Thoracic aorta (tissue), 2 donors: Measurements from ENCODE around the gene ALOX5. TPM values are rescaled to one million over a fixed set of nuclear protein-coding genes. Genes with fewer than 3 reads are reported as not detected.

Experiments used
- ATAC-seq: fragments of 150-250 bp; one replicate; pipeline ENCODE4 v1.8.0; 2017; ENCODE audit warnings: low read depth; ENCODE audit not compliant: insufficient number of reproducible peaks, low FRiP score
- DNase-seq: peaks from one replicate; pipeline ENCODE4 v3.0.0-alpha.2; 2020; ENCODE audit warnings: low spot score
- H3K27ac ChIP-seq, 2 donors: fragments of 200-600 bp; sonication (generic); 1 replicate in 1 of 2; 2 replicates in 1 of 2; pipeline ENCODE4 v1.5.1; 2016; ENCODE audit warnings: mild to moderate bottlenecking in 2 of 2, moderate library complexity in 2 of 2
- H3K27me3 ChIP-seq: fragments of 200-600 bp; sonication (generic); replicated peaks from 2 replicates; pipeline ENCODE4 v1.6.0; 2016; ENCODE audit warnings: mild to moderate bottlenecking; ENCODE audit not compliant: insufficient read depth
- H3K36me3 ChIP-seq: fragments of 200-600 bp; sonication (generic); one replicate; pipeline ENCODE4 v1.5.1; 2016
- H3K4me1 ChIP-seq, 2 donors: fragments of 200-600 bp; sonication (generic); 1 replicate in 1 of 2; 2 replicates in 1 of 2; pipeline versions ENCODE4 v1.5.1 to v1.6.0; 2016; ENCODE audit warnings: low read depth in 2 of 2, mild to moderate bottlenecking in 1 of 2; ENCODE audit not compliant: control insufficient read depth in 1 of 2
- H3K4me3 ChIP-seq: fragments of 200-600 bp; sonication (generic); 2 replicates; pipeline ENCODE4 v1.5.1; 2016; ENCODE audit warnings: mild to moderate bottlenecking
- H3K9me3 ChIP-seq: fragments of 200-600 bp; sonication (generic); 2 replicates; pipeline ENCODE4 v1.5.1; 2016
- CTCF ChIP-seq: fragments of 200-600 bp; sonication (generic); IDR thresholded peaks from one replicate; pipeline ENCODE4 v1.5.1; 2019; ENCODE audit warnings: antibody characterized with exemption
- total RNA-seq, 2 donors: library from RNA; depleted of rRNA; stranded (reverse); fragments of >200 nt; gene quantifications; one replicate each; pipeline versions ENCODE4 v1.1.0 to v1.2.3, GENCODE V29; 2016

The ALOX5 gene
- total RNA-seq, 2 donors from 2014 or later: 64.1 to 69.7 TPM

- Histone ChIP-seq H3K4me1 (no peaks in the 10 kb centered on the region), H3K9me3 (no peaks in the 10 kb centered on the region), H3K4me3 (no peak overlapping the region), H3K36me3 (no peaks in the 10 kb centered on the region), H3K27ac (no peak overlapping the region), H3K27me3 (no peaks in the 10 kb centered on the region)
- TF ChIP-seq CTCF: no peak
- DNase-seq (no peak), ATAC-seq (no peak)
Measured at GRCh38 chr10:45442251-45442650, 68.2 kb downstream of the ALOX5 start.

- TF ChIP-seq CTCF: no peak
- ATAC-seq (no peak), DNase-seq (no peak)
- H3K4me1 ChIP-seq: no peaks in the 10 kb centered on the region
- H3K27ac ChIP-seq: no peak overlapping the region
- no peaks in the 10 kb centered on the region for H3K27me3 ChIP-seq
- no peak overlapping the region for H3K4me3 ChIP-seq
- H3K9me3 ChIP-seq: no peaks in the 10 kb centered on the region
- no peaks in the 10 kb centered on the region for H3K36me3 ChIP-seq
Measured at GRCh38 chr10:45442662-45443061, 68.6 kb downstream of the ALOX5 start.

GRCh38 chr10:45443101-45444009 is 69.3 kb downstream of the ALOX5 start:
- Histone ChIP-seq H3K27me3 (no peaks in the 10 kb centered on the region), H3K27ac (no peak overlapping the region), H3K9me3 (no peaks in the 10 kb centered on the region), H3K4me1 (no peaks in the 10 kb centered on the region), H3K36me3 (no peaks in the 10 kb centered on the region), H3K4me3 (no peak overlapping the region)
- no peak for TF ChIP-seq CTCF
- DNase-seq: no peak
- ATAC-seq: no peak

GRCh38 chr10:45444022-45444421 is 70.0 kb downstream of the ALOX5 start:
- no peak for TF ChIP-seq CTCF
- H3K4me3 ChIP-seq: no peak overlapping the region
- no peak for ATAC-seq
- no peak for DNase-seq
- H3K9me3 ChIP-seq: no peaks in the 10 kb centered on the region
- no peaks in the 10 kb centered on the region for H3K36me3 ChIP-seq
- H3K4me1 ChIP-seq: no peaks in the 10 kb centered on the region
- H3K27me3 ChIP-seq: no peaks in the 10 kb centered on the region
- H3K27ac ChIP-seq: no peak overlapping the region

GRCh38 chr10:45444976-45445898 is 71.2 kb downstream of the ALOX5 start:
- no peaks in the 10 kb centered on the region for H3K36me3 ChIP-seq
- H3K27ac ChIP-seq: no peak overlapping the region
- no peaks in the 10 kb centered on the region for H3K27me3 ChIP-seq
- ATAC-seq (no peak), DNase-seq (no peak)
- H3K4me1 ChIP-seq: no peaks in the 10 kb centered on the region
- H3K4me3 ChIP-seq: no peak overlapping the region
- TF ChIP-seq CTCF: no peak
- H3K9me3 ChIP-seq: no peaks in the 10 kb centered on the region
